HG03558 (cell line): Measurements from ENCODE around the gene STXBP5.
A peak's percentile ranks its signal among the peaks of the same experiment; 100 is the strongest.

Experiments
- ATAC-seq: cut with Tn5 transposase; IDR thresholded peaks from one replicate; pipeline ENCODE4 v1.9.1; 2021; ENCODE audit warnings: moderate number of reproducible peaks; ENCODE audit not compliant: unreplicated experiment; ENCODE audit errors: extremely low read depth

STXBP5 gene

GRCh38 chr6:147177286-147177685 is 26.9 kb upstream of the STXBP5 start:
- ATAC-seq, result no peak

GRCh38 chr6:147178355-147178754 is 25.9 kb upstream of the STXBP5 start:
- ATAC-seq, result no peak

- no peak for ATAC-seq
These were observed 24.4 kb upstream of the STXBP5 start for GRCh38 chr6:147179809-147180208.

GRCh38 chr6:147180926-147181325 is 23.3 kb upstream of the STXBP5 start:
- ATAC-seq, result no peak

- ATAC-seq, result no peak
These were observed 19.8 kb upstream of the STXBP5 start for GRCh38 chr6:147184379-147184778.

GRCh38 chr6:147185216-147185615 is 19.0 kb upstream of the STXBP5 start:
- no peak for ATAC-seq

- no peak for ATAC-seq
These were observed 13.7 kb upstream of the STXBP5 start for GRCh38 chr6:147190556-147190955.

- no peak for ATAC-seq
These were observed 11.8 kb upstream of the STXBP5 start for GRCh38 chr6:147192278-147192911.

- no peak for ATAC-seq
These were observed 9.4 kb upstream of the STXBP5 start for GRCh38 chr6:147194652-147195411.

GRCh38 chr6:147195510-147195909 is 8.7 kb upstream of the STXBP5 start:
- ATAC-seq, result no peak

GRCh38 chr6:147195987-147196386 is 8.2 kb upstream of the STXBP5 start:
- no peak for ATAC-seq

GRCh38 chr6:147200711-147201110 is 3.5 kb upstream of the STXBP5 start:
- ATAC-seq, result no peak

GRCh38 chr6:147201885-147202515 is 2.2 kb upstream of the STXBP5 start:
- no peak for ATAC-seq

- ATAC-seq, result peak; percentile 76
These were observed 1.5 kb upstream of the STXBP5 start for GRCh38 chr6:147202516-147203310.

- ATAC-seq, result peak; percentile 37
These were observed 732 bp upstream of the STXBP5 start for GRCh38 chr6:147203311-147204059.

GRCh38 chr6:147204843-147205311 is 660 bp downstream of the STXBP5 start:
- no peak for ATAC-seq

GRCh38 chr6:147205690-147206600 is 1.7 kb downstream of the STXBP5 start:
- ATAC-seq, result no peak

GRCh38 chr6:147207351-147207750 is 3.1 kb downstream of the STXBP5 start:
- no peak for ATAC-seq
